ENCODE measurements around the gene CYP1A2.

The CYP1A2 gene

DNA sequence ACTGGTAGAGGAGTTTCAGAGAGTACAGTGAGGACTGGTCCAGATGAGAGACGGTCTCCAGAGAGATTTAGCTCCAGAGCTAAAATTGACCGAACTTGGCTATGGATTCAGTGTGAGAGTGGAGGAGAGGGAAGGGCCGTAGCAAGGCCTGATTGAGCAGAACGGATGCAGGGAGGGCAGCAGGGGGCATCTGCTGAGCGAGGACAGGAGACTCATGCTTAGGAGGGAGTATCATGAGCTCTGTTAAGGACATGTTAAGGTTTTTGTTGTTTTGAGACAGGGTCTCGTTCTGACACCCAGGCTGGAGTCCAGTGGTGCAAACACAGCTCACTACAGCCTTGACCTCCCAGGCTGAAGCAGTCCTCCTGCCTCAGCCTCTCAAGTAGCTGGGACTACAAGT lies 56.3 kb downstream of the CYP1A2 start:
- DNase-seq (ENCODE audit: low read depth in 2 of 2) = no peak
